LNCAP (cell line): ENCODE data around the gene CAV1.

ENCODE experiments used
- CTCF ChIP-seq: fragments of 450-650 bp; IDR thresholded peaks from 2 replicates; pipeline ENCODE4 v1.5.1; 2017; ENCODE audit warnings: mild to moderate bottlenecking

Gene CAV1

GRCh38 chr7:116524609-116525297, at the start of gene CAV1:
Gene CAV1, plus strand, starts transcription at chr7:116525036. Its CDS starts 27 bp downstream, at chr7:116525063.
- no peak for TF ChIP-seq CTCF

- no peak for TF ChIP-seq CTCF
Observed at GRCh38 chr7:116477625-116478024, 47.2 kb upstream of the CAV1 start.

- TF ChIP-seq CTCF: no peak
Observed at GRCh38 chr7:116478834-116479233, 46.0 kb upstream of the CAV1 start.

GRCh38 chr7:116483271-116483942, 41.4 kb upstream of the CAV1 start:
- TF ChIP-seq CTCF: no peak

- no peak for TF ChIP-seq CTCF
Observed at GRCh38 chr7:116487907-116488521, 36.8 kb upstream of the CAV1 start.

- TF ChIP-seq CTCF: no peak
Observed at GRCh38 chr7:116490351-116490750, 34.5 kb upstream of the CAV1 start.

- no peak for TF ChIP-seq CTCF
Observed at GRCh38 chr7:116491887-116492653, 32.8 kb upstream of the CAV1 start.
